ENCODE results near the gene GPR162. TPM values are rescaled to one million over a fixed set of nuclear protein-coding genes. Genes with fewer than 3 reads are reported as not detected.

Gene GPR162
- total and polyA plus RNA-seq, 10 of the 15 experiments (the other 5 are each of a cell fraction or from before 2014, with no cell fraction given) = not detected

DNA sequence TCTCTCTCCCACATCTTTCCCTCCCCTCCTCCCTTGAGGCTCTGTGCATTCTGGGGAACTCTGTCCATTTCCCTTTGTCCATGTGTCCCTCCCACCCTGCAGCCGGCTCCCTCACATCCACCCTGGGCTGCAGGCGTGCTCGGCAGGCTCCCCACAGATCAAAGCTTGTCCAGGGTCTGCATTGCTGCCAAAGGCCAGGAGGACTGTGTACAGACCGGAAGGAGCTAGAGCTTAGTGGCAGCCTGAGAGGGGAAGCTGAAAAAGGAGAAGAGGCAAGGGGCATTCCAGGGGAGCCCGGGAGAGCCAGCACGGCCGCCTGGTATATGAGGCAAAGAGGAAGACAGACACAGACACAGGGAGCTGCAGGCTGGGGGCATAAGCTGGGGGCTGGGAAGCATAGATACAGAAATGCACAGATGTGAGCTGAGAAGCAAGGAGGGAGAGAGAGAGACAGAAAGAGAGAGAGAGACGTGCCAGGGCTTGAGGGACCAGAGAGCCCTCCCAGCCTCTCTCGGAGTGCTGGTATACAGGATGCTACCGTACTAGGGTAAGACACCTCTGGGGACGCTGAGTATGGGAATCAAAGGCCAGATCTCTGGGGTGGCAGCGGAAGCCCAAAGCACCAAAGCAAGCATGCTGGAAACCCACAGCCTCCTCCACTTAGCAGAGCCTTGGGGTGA lies 29.0 kb upstream of the GPR162 start (continued):
- TF ChIP-seq, protein P1, sequence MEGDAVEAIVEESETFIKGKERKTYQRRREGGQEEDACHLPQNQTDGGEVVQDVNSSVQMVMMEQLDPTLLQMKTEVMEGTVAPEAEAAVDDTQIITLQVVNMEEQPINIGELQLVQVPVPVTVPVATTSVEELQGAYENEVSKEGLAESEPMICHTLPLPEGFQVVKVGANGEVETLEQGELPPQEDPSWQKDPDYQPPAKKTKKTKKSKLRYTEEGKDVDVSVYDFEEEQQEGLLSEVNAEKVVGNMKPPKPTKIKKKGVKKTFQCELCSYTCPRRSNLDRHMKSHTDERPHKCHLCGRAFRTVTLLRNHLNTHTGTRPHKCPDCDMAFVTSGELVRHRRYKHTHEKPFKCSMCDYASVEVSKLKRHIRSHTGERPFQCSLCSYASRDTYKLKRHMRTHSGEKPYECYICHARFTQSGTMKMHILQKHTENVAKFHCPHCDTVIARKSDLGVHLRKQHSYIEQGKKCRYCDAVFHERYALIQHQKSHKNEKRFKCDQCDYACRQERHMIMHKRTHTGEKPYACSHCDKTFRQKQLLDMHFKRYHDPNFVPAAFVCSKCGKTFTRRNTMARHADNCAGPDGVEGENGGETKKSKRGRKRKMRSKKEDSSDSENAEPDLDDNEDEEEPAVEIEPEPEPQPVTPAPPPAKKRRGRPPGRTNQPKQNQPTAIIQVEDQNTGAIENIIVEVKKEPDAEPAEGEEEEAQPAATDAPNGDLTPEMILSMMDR (IDR thresholded peaks at IDR 0.05 in 2 of 3, conservative IDR thresholded peaks at IDR 0.05 in 1 of 3; ENCODE audit: control insufficient read depth in 2 of 3, extremely low read depth in 1 of 3, insufficient read depth in 1 of 3, low read depth in 3 of 3, low read length in 3 of 3) = no peak
- TF ChIP-seq EP300 (IDR thresholded peaks at IDR 0.05; ENCODE audit: borderline replicate concordance in 1 of 2, control insufficient read depth in 1 of 2, low read depth in 2 of 2, low read length in 2 of 2) (no peak), ATF7 (IDR thresholded peaks at IDR 0.05; ENCODE audit: low read depth) (no peak), MYC (IDR thresholded peaks at IDR 0.05; ENCODE audit: insufficient read depth, insufficient read length, insufficient replicate concordance, low read length, severe bottlenecking) (no peak), MEF2B (IDR thresholded peaks at IDR 0.05; ENCODE audit: partially characterized antibody, poor library complexity, severe bottlenecking) (no peak), NBN (IDR thresholded peaks at IDR 0.05) (0 out of 2 replicates have a peak, but pooled peaks have one; percentile 26), LARP7 (IDR thresholded peaks at IDR 0.05) (no peak), MYB (IDR thresholded peaks at IDR 0.05; ENCODE audit: borderline replicate concordance, low read depth, low read length) (no peak), BACH1 (IDR thresholded peaks at IDR 0.05; ENCODE audit: borderline replicate concordance) (no peak), JUNB (IDR thresholded peaks at IDR 0.05) (no peak), RAD21 (IDR thresholded peaks at IDR 0.05; ENCODE audit: insufficient read depth, low read depth, low read length) (no peak), RELA (IDR thresholded peaks at IDR 0.05; ENCODE audit: borderline replicate concordance, partially characterized antibody) (peak; percentile 40), CBX5 (IDR thresholded peaks at IDR 0.05; ENCODE audit: low read depth) (no peak), IKZF2 (IDR thresholded peaks at IDR 0.05) (peak in 1 of 2 experiments; percentile 30; a peak in 2 of 4 replicates), ZSCAN29 (IDR thresholded peaks at IDR 0.05) (no peak), ASH2L (IDR thresholded peaks at IDR 0.05; ENCODE audit: borderline replicate concordance, low read depth) (no peak), KLF5 (IDR thresholded peaks at IDR 0.05; ENCODE audit: partially characterized antibody) (no peak)
- TF ChIP-seq, protein P2, sequence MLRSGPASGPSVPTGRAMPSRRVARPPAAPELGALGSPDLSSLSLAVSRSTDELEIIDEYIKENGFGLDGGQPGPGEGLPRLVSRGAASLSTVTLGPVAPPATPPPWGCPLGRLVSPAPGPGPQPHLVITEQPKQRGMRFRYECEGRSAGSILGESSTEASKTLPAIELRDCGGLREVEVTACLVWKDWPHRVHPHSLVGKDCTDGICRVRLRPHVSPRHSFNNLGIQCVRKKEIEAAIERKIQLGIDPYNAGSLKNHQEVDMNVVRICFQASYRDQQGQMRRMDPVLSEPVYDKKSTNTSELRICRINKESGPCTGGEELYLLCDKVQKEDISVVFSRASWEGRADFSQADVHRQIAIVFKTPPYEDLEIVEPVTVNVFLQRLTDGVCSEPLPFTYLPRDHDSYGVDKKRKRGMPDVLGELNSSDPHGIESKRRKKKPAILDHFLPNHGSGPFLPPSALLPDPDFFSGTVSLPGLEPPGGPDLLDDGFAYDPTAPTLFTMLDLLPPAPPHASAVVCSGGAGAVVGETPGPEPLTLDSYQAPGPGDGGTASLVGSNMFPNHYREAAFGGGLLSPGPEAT (IDR thresholded peaks at IDR 0.05; ENCODE audit: low read depth) = 0 out of 2 replicates have a peak, but pooled peaks have one; percentile 35
- TF ChIP-seq, protein P3, sequence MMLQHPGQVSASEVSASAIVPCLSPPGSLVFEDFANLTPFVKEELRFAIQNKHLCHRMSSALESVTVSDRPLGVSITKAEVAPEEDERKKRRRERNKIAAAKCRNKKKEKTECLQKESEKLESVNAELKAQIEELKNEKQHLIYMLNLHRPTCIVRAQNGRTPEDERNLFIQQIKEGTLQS (IDR thresholded peaks at IDR 0.05; ENCODE audit: borderline replicate concordance, extremely low read depth, low read depth, low read length) = no peak

All from GM12878 (cell line).